T-cell (primary cell): ENCODE data around the gene SAMD14. TPM values are rescaled to one million over a fixed set of nuclear protein-coding genes. Genes with fewer than 3 reads are reported as not detected.

Experiments used
- ATAC-seq, 4 experiments: fragments of 200-7000 bp in 3 of 4; fragments of 150-1000 bp in 1 of 4; cut with Tn5 transposase; replicated peaks in 1 of 4; 1 replicate in 3 of 4; 2 replicates in 1 of 4; pipeline ENCODE4 v1.10.0; 2021; ENCODE audit warnings: moderate library complexity in 3 of 4, mild to moderate bottlenecking in 2 of 4, moderate number of reproducible peaks in 1 of 4
- CTCF ChIA-PET, 2 donors: fragments of 300-600 bp; sonication (Branson Sonifier 250); formaldehyde crosslinking; loops; one replicate each; lab custom pipeline; 2022; ENCODE audit warnings: antibody characterized with exemption in 2 of 2; lab: Charles Lee
- POLR2A ChIA-PET, 2 donors: fragments of 300-600 bp; sonication (Branson Sonifier 250); formaldehyde crosslinking; loops; one replicate each; lab custom pipeline; 2022; ENCODE audit warnings: antibody characterized with exemption in 2 of 2; lab: Charles Lee
- DNase-seq, 35 experiments: peaks; one replicate each; pipeline versions ENCODE4 v3.0.0 to v3.0.0-alpha.2; 2013 to 2023
- H3K27ac ChIP-seq: one replicate; pipeline ENCODE4 v1.5.1; 2013; ENCODE audit warnings: low read length
- H3K27me3 ChIP-seq, 2 experiments: replicated peaks in 1 of 2; 1 replicate in 1 of 2; 2 replicates in 1 of 2; pipeline versions ENCODE4 v1.6.1 to v1.7.0; 2013; ENCODE audit warnings: low read length in 1 of 2, mixed read lengths in 1 of 2; ENCODE audit not compliant: control insufficient read depth in 2 of 2, insufficient read depth in 2 of 2; ENCODE audit errors: extremely low read depth in 1 of 2
- H3K36me3 ChIP-seq, 2 donors: 1 replicate in 1 of 2; 2 replicates in 1 of 2; pipeline versions ENCODE4 v1.6.1 to v1.7.0; 2013; ENCODE audit warnings: low read length in 1 of 2; ENCODE audit not compliant: control insufficient read depth in 2 of 2, insufficient read depth in 1 of 2; ENCODE audit errors: extremely low read depth in 1 of 2
- H3K4me1 ChIP-seq, 2 experiments: 1 replicate in 1 of 2; 2 replicates in 1 of 2; pipeline versions ENCODE4 v1.6.1 to v1.7.0; 2013; ENCODE audit warnings: low read length in 2 of 2, mixed read lengths in 1 of 2; ENCODE audit not compliant: insufficient read depth in 2 of 2, control insufficient read depth in 1 of 2; ENCODE audit errors: extremely low read depth in 1 of 2
- H3K4me3 ChIP-seq, 2 donors: 1 replicate in 1 of 2; 2 replicates in 1 of 2; pipeline versions ENCODE4 v1.5.1 to v1.7.0; 2013; ENCODE audit warnings: mild to moderate bottlenecking in 2 of 2, low read length in 1 of 2, moderate library complexity in 1 of 2; ENCODE audit not compliant: control insufficient read depth in 1 of 2; ENCODE audit errors: extremely low read depth in 1 of 2
- H3K9me3 ChIP-seq: 2 replicates; pipeline ENCODE4 v1.7.0; 2013
- H3K27ac Mint-ChIP-seq, 2 donors: one replicate each; pipeline ENCODE4 v1.8.0; 2020 to 2021; ENCODE audit warnings: mild to moderate bottlenecking in 2 of 2, mixed read lengths in 2 of 2
- H3K27me3 Mint-ChIP-seq, 2 donors: one replicate each; pipeline ENCODE4 v1.8.0; 2021 to 2022; ENCODE audit warnings: mixed read lengths in 2 of 2
- H3K36me3 Mint-ChIP-seq: one replicate; pipeline ENCODE4 v1.8.0; 2021; ENCODE audit warnings: mixed read lengths
- H3K4me1 Mint-ChIP-seq, 3 donors: one replicate each; pipeline ENCODE4 v1.8.0; 2020 to 2022; ENCODE audit warnings: mixed read lengths in 3 of 3, mild to moderate bottlenecking in 1 of 3
- H3K4me3 Mint-ChIP-seq, 3 donors: one replicate each; pipeline ENCODE4 v1.8.0; 2020 to 2022; ENCODE audit warnings: mild to moderate bottlenecking in 3 of 3, mixed read lengths in 3 of 3, moderate library complexity in 3 of 3
- H3K9me3 Mint-ChIP-seq, 3 donors: one replicate each; pipeline ENCODE4 v1.8.0; 2020 to 2022; ENCODE audit warnings: mixed read lengths in 3 of 3
- WGBS: methylation state at CpG from one replicate; pipeline ENCODE4 v1.1.5; 2013; ENCODE audit warnings: missing lambda C conversion rate; ENCODE audit not compliant: insufficient coverage; 5-methylcytosine and 5-hydroxymethylcytosine counted together
- total RNA-seq, 35 experiments: library from RNA in 6 of 35; stranded (reverse) in 6 of 35; fragments of 120-200 nt in 1 of 35; gene quantifications; one replicate each; pipeline versions ENCODE4 v1.2.1 to v1.2.4 and lab custom pipeline; 2013 to 2026

Gene SAMD14
- total RNA-seq, 5 donors from 2014 or later (not counting 1 experiment from before 2014, with no cell fraction given) = 0.23 to 0.70 (median 0.35) TPM

- H3K27ac ChIP-seq = no peak within 1 kb of the TSS
- Mint-ChIP-seq H3K4me3 (no peak within 1 kb of the TSS), H3K4me1 (peaks cover 26 to 38% (median 33%) of the 10 kb centered on the region in 3 donors)
Observed at GRCh38 chr17:50165867-50166517, 36.0 kb upstream of the SAMD14 start, which contains the start of gene SGCA. SGCA (plus strand) TSS chr17:50166005; CDS start chr17:50166041, 36 bp downstream.

GRCh38 chr17:50165466-50165865 is 35.5 kb upstream of the SAMD14 start:
- H3K9me3 ChIP-seq = no peaks in the 10 kb centered on the region
- no peak overlapping the region for H3K27ac ChIP-seq
- ChIA-PET POLR2A (no interaction called here), CTCF (no interaction called here)
- ATAC-seq (no peak), DNase-seq (no peak)
- WGBS = 92% methylated on average over 3 of the region's 3 CpGs
- no peaks in the 10 kb centered on the region for H3K36me3 ChIP-seq
- Mint-ChIP-seq H3K27me3 (no peaks in the 10 kb centered on the region), H3K9me3 (no peaks in the 10 kb centered on the region), H3K27ac (no peak overlapping the region), H3K4me1 (peaks cover 29 to 41% (median 36%) of the 10 kb centered on the region in 3 donors), H3K4me3 (no peak overlapping the region), H3K36me3 (no peaks in the 10 kb centered on the region)
- peaks cover 14 to 35% of the 10 kb centered on the region in 2 experiments for H3K4me1 ChIP-seq
- H3K27me3 ChIP-seq = peaks cover 0 to 21% of the 10 kb centered on the region in 2 experiments
- no peak overlapping the region for H3K4me3 ChIP-seq

More at GRCh38 chr17:50165867-50166517, 36.0 kb upstream of the SAMD14 start, which contains the start of gene SGCA:
- H3K36me3 ChIP-seq = no peaks in the 10 kb centered on the region
- ATAC-seq (no peak), DNase-seq (no peak)
- CTCF ChIA-PET = interaction anchor here in 1 of 2 donors (1.5 kb wide), 1 partner anchor 26 kb away, joined by 3 read pairs; no protein-coding TSS in a partner anchor
- H3K4me1 ChIP-seq = peaks cover 14 to 31% of the 10 kb centered on the region in 2 experiments
- Mint-ChIP-seq H3K27me3 (no peaks in the 10 kb centered on the region), H3K36me3 (no peaks in the 10 kb centered on the region), H3K27ac (no peak within 1 kb of the TSS), H3K9me3 (no peaks in the 10 kb centered on the region)
- peaks cover 0 to 21% of the 10 kb centered on the region in 2 experiments for H3K27me3 ChIP-seq
- 63% methylated on average over 8 of the region's 15 CpGs for WGBS
- H3K4me3 ChIP-seq = no peak within 1 kb of the TSS
- POLR2A ChIA-PET = interaction anchor here in 1 of 2 donors (0.7 kb wide), 1 partner anchor 34 kb away, joined by 3 read pairs; no protein-coding TSS in a partner anchor
- H3K9me3 ChIP-seq = no peaks in the 10 kb centered on the region

- Mint-ChIP-seq H3K27me3 (no peaks in the 10 kb centered on the region), H3K4me3 (no peak overlapping the region), H3K4me1 (peaks cover 29 to 41% (median 36%) of the 10 kb centered on the region in 3 donors), H3K36me3 (no peaks in the 10 kb centered on the region), H3K9me3 (no peaks in the 10 kb centered on the region), H3K27ac (no peak overlapping the region)
- H3K27ac ChIP-seq = no peak overlapping the region
- peaks cover 14 to 35% of the 10 kb centered on the region in 2 experiments for H3K4me1 ChIP-seq
- no peaks in the 10 kb centered on the region for H3K36me3 ChIP-seq
- WGBS = 94% methylated on average over 8 of the region's 9 CpGs
- ChIA-PET POLR2A (no interaction called here), CTCF (no interaction called here)
- no peaks in the 10 kb centered on the region for H3K9me3 ChIP-seq
- H3K27me3 ChIP-seq = peaks cover 0 to 21% of the 10 kb centered on the region in 2 experiments
- ATAC-seq (no peak), DNase-seq (no peak)
- no peak overlapping the region for H3K4me3 ChIP-seq
Observed at GRCh38 chr17:50165066-50165465, 35.1 kb upstream of the SAMD14 start.

- Mint-ChIP-seq H3K27me3 (no peaks in the 10 kb centered on the region), H3K4me3 (no peak overlapping the region), H3K36me3 (no peaks in the 10 kb centered on the region), H3K9me3 (no peaks in the 10 kb centered on the region), H3K27ac (no peak overlapping the region), H3K4me1 (peaks cover 29 to 41% (median 36%) of the 10 kb centered on the region in 3 donors)
- ChIA-PET CTCF (no interaction called here), POLR2A (no interaction called here)
- H3K4me3 ChIP-seq = no peak overlapping the region
- H3K4me1 ChIP-seq = peaks cover 14 to 35% of the 10 kb centered on the region in 2 experiments
- WGBS = 75% methylated on average over 1 of the region's 2 CpGs
- no peaks in the 10 kb centered on the region for H3K9me3 ChIP-seq
- peaks cover 0 to 21% of the 10 kb centered on the region in 2 experiments for H3K27me3 ChIP-seq
- DNase-seq (no peak), ATAC-seq (no peak)
- no peaks in the 10 kb centered on the region for H3K36me3 ChIP-seq
- no peak overlapping the region for H3K27ac ChIP-seq
Observed at GRCh38 chr17:50164697-50164988, 34.7 kb upstream of the SAMD14 start.

- ChIA-PET POLR2A (no interaction called here), CTCF (interaction anchor here in 1 of 2 donors (0.6 to 1.5 kb wide), 4 partner anchors 12 to 144 kb away, joined by 3 to 5 read pairs (median 4); no protein-coding TSS in a partner anchor)
- no peaks in the 10 kb centered on the region for H3K36me3 Mint-ChIP-seq
- ATAC-seq (no peak), DNase-seq (no peak)
- Histone ChIP-seq H3K27me3 (peaks cover 0 to 20% of the 10 kb centered on the region in 2 experiments), H3K4me3 (no peak overlapping the region), H3K4me1 (peaks cover 14 to 29% of the 10 kb centered on the region in 2 experiments), H3K36me3 (no peaks in the 10 kb centered on the region), H3K27ac (no peak overlapping the region), H3K9me3 (no peaks in the 10 kb centered on the region)
- 94% methylated on average over 6 of the region's 11 CpGs for WGBS
- H3K4me3 Mint-ChIP-seq = no peak overlapping the region
- H3K27ac Mint-ChIP-seq = no peak overlapping the region
- no peaks in the 10 kb centered on the region for H3K9me3 Mint-ChIP-seq
- H3K4me1 Mint-ChIP-seq = peaks cover 24 to 35% (median 30%) of the 10 kb centered on the region in 3 donors
- no peaks in the 10 kb centered on the region for H3K27me3 Mint-ChIP-seq
Observed at GRCh38 chr17:50163843-50164696, 34.1 kb upstream of the SAMD14 start.
